Hepatocyte (in vitro differentiated cells): ENCODE results near the gene NDUFAF8. TPM values are rescaled to one million over a fixed set of nuclear protein-coding genes. Genes with fewer than 3 reads are reported as not detected.
"Not testable (repeated sequence)": the region's sequence is repeated elsewhere in the genome, so short reads cannot be mapped to it uniquely, and the experiment has no call there.

Source experiments
- DNase-seq: peaks from one replicate; pipeline ENCODE4 v3.0.0-alpha.2; 2016; ENCODE audit warnings: low spot score
- H2AFZ ChIP-seq: fragments of 200-600 bp; sonication (generic); 2 replicates; pipeline ENCODE4 v1.6.0; 2016; ENCODE audit warnings: antibody characterized with exemption, mild to moderate bottlenecking
- H3K27ac ChIP-seq: fragments of 200-600 bp; sonication (generic); 2 replicates; pipeline ENCODE4 v1.5.1; 2016; ENCODE audit warnings: mild to moderate bottlenecking
- H3K27me3 ChIP-seq: fragments of 200-600 bp; sonication (generic); 2 replicates; pipeline ENCODE4 v1.6.1; 2016
- H3K36me3 ChIP-seq: fragments of 200-600 bp; sonication (generic); replicated peaks from 2 replicates; pipeline ENCODE4 v1.5.1; 2016; ENCODE audit warnings: low read depth; ENCODE audit not compliant: insufficient read depth
- H3K4me1 ChIP-seq: fragments of 200-600 bp; sonication (generic); 2 replicates; pipeline ENCODE4 v1.5.1; 2016; ENCODE audit warnings: mild to moderate bottlenecking, moderate library complexity; ENCODE audit not compliant: insufficient read depth
- H3K4me2 ChIP-seq: fragments of 200-600 bp; sonication (generic); 2 replicates; pipeline ENCODE4 v1.6.0; 2016
- H3K4me3 ChIP-seq: fragments of 200-600 bp; sonication (generic); 2 replicates; pipeline ENCODE4 v1.5.1; 2016; ENCODE audit warnings: mild to moderate bottlenecking
- H3K79me2 ChIP-seq: fragments of 200-600 bp; sonication (generic); 2 replicates; pipeline ENCODE4 v1.6.0; 2017; ENCODE audit warnings: mild to moderate bottlenecking
- H3K9me2 ChIP-seq: fragments of 200-600 bp; sonication (generic); replicated peaks from 2 replicates; pipeline ENCODE4 v1.6.0; 2017; ENCODE audit warnings: mild to moderate bottlenecking; ENCODE audit not compliant: insufficient read depth
- H3K9me3 ChIP-seq: fragments of 200-600 bp; sonication (generic); 2 replicates; pipeline ENCODE4 v1.5.1; 2016; ENCODE audit warnings: low read depth, mild to moderate bottlenecking
- H4K20me1 ChIP-seq: fragments of 200-600 bp; sonication (generic); 2 replicates; pipeline ENCODE4 v1.6.0; 2016; ENCODE audit warnings: mild to moderate bottlenecking; ENCODE audit not compliant: insufficient read depth, poor library complexity, severe bottlenecking
- CTCF ChIP-seq: fragments of 200-600 bp; sonication (generic); IDR thresholded peaks from 2 replicates; pipeline ENCODE4 v1.5.1; 2016; ENCODE audit warnings: antibody characterized with exemption, mild to moderate bottlenecking; ENCODE audit not compliant: poor library complexity
- EZH2 ChIP-seq: fragments of 200-600 bp; sonication (generic); IDR thresholded peaks from 2 replicates; pipeline ENCODE4 v1.6.1; 2016; ENCODE audit warnings: antibody characterized with exemption, mild to moderate bottlenecking, borderline replicate concordance
- EZH2phosphoT487 ChIP-seq: fragments of 200-600 bp; sonication (generic); IDR thresholded peaks from one replicate; pipeline ENCODE4 v1.6.1; 2018; ENCODE audit warnings: antibody characterized with exemption, mild to moderate bottlenecking, low read depth, moderate library complexity; ENCODE audit not compliant: unreplicated experiment, severe bottlenecking
- WGBS: methylation state at CpG from one replicate; pipeline ENCODE4 v1.1.6; 2016; ENCODE audit warnings: low lambda C conversion rate; ENCODE audit errors: missing lambda C conversion rate; 5-methylcytosine and 5-hydroxymethylcytosine counted together
- polyA plus RNA-seq: library from polyadenylated mRNA; unstranded; fragments of >200 nt; fragmentation: Nextera tagmentation; extraction: Ambion mirVana; gene quantifications from 2 replicates; pipeline ENCODE4 v1.2.1, GENCODE V29; 2016
- total RNA-seq: library from RNA; depleted of rRNA; stranded (reverse); fragments of >200 nt; gene quantifications from 2 replicates; pipeline ENCODE4 v1.2.3, GENCODE V29; 2014

The NDUFAF8 gene
- total and polyA plus RNA-seq, 2 experiments from 2014 or later: 25.8 to 99.8 TPM

GRCh38 chr17:81222620-81222905, 16.6 kb upstream of the NDUFAF8 start:
- peak overlapping the region; percentile 99 for H3K4me2 ChIP-seq
- no peaks in the 10 kb centered on the region for H3K9me2 ChIP-seq
- 0% methylated on average over 23 of the region's 30 CpGs for WGBS
- no peaks in the 10 kb centered on the region for H4K20me1 ChIP-seq
- H3K27ac ChIP-seq: no peak overlapping the region
- H3K79me2 ChIP-seq: peaks cover 7% of the 10 kb centered on the region
- H3K27me3 ChIP-seq: no peaks in the 10 kb centered on the region
- peak overlapping the region; percentile 72 for H3K4me3 ChIP-seq
- DNase-seq: no peak
- no peaks in the 10 kb centered on the region for H3K36me3 ChIP-seq
- no peaks in the 10 kb centered on the region for H3K9me3 ChIP-seq
- H3K4me1 ChIP-seq: no peaks in the 10 kb centered on the region
- no peak for TF ChIP-seq EZH2
- TF ChIP-seq EZH2phosphoT487: no peak
- TF ChIP-seq CTCF: no peak
- H2AFZ ChIP-seq: peak overlapping the region; percentile 95

GRCh38 chr17:81222906-81223761, 16.0 kb upstream of the NDUFAF8 start, which contains the start of gene CEP131:
Gene CEP131, minus strand, starts transcription at chr17:81222965. Its CDS starts 2,909 bp downstream, at chr17:81220056.
- TF ChIP-seq CTCF: no peak
- peak within 1 kb of the TSS; percentile 99 for H3K4me2 ChIP-seq
- peak within 1 kb of the TSS; percentile 72 for H3K4me3 ChIP-seq
- H2AFZ ChIP-seq: peak within 1 kb of the TSS; percentile 95
- H3K4me1 ChIP-seq: no peaks in the 10 kb centered on the region
- H3K27ac ChIP-seq: peak within 1 kb of the TSS; percentile 16
- no peaks in the 10 kb centered on the region for H3K9me3 ChIP-seq
- no peaks in the 10 kb centered on the region for H3K27me3 ChIP-seq
- DNase-seq: peak; percentile 99
- H3K9me2 ChIP-seq: no peaks in the 10 kb centered on the region
- WGBS: 3% methylated on average over 37 of the region's 79 CpGs
- no peaks in the 10 kb centered on the region for H3K36me3 ChIP-seq
- H4K20me1 ChIP-seq: no peaks in the 10 kb centered on the region
- peaks cover 7% of the 10 kb centered on the region for H3K79me2 ChIP-seq

- DNase-seq: no peak
- Histone ChIP-seq H2AFZ (peak overlapping the region; percentile 62), H3K4me3 (peak overlapping the region; percentile 37)
These were observed 15.4 kb upstream of the NDUFAF8 start for GRCh38 chr17:81223762-81224130.

GRCh38 chr17:81227630-81228029, 11.5 kb upstream of the NDUFAF8 start:
- H3K9me3 ChIP-seq, H3K4me2 ChIP-seq, H3K36me3 ChIP-seq, H3K79me2 ChIP-seq, H4K20me1 ChIP-seq, H3K9me2 ChIP-seq, H3K4me3 ChIP-seq, H2AFZ ChIP-seq, DNase-seq, H3K4me1 ChIP-seq, H3K27ac ChIP-seq, H3K27me3 ChIP-seq: not testable (repeated sequence)
- WGBS: 95% methylated on average over 2 of the region's 2 CpGs

More at GRCh38 chr17:81223762-81224130, 15.4 kb upstream of the NDUFAF8 start:
- TF ChIP-seq EZH2: no peak
- no peak for TF ChIP-seq EZH2phosphoT487
- no peak for TF ChIP-seq CTCF
- Histone ChIP-seq H3K79me2 (peaks cover 7% of the 10 kb centered on the region), H3K9me3 (no peaks in the 10 kb centered on the region), H3K4me2 (peak overlapping the region; percentile 84), H3K9me2 (no peaks in the 10 kb centered on the region), H3K27ac (peak overlapping the region; percentile 16), H3K27me3 (no peaks in the 10 kb centered on the region), H3K4me1 (no peaks in the 10 kb centered on the region), H3K36me3 (no peaks in the 10 kb centered on the region), H4K20me1 (no peaks in the 10 kb centered on the region)
- 35% methylated on average over 11 of the region's 11 CpGs for WGBS
